Measurements from ENCODE around the gene GLYR1.

GLYR1 gene

DNA sequence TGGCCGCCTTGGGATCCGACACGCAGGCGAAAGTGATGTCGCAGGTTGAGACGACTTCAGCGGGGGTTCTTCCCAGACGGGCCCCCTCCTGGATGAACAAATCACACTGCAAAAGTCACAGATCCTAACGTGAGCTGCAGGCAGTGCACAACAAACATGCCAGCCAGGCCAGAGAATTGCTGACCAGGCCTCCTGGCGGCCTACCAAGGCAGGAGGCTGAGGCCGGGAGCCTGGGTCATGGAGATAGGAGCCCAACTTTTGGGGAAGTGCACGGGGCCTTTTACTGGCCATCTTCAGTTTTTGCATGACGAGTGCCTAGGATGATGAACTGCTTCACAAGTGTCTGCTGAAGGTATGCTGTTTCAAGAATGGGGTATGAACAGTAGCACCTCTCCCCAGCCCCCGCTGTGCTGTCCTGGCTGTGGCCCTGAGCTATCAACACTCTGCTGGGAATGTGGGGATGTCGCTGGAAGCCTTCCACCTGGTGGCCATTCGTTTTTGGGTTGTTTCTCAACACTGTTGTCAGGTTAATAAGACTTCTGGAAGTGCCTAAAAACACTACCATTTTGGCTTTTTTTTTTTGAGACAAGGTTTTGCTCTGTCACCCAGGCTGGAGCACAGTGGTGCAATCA lies 32.4 kb downstream of the GLYR1 start:
- H3K4me3 ChIP-seq (ENCODE audit: low read length), result no peak overlapping the region
- DNase-seq (ENCODE audit: low read depth, low spot score), result no peak

DNA sequence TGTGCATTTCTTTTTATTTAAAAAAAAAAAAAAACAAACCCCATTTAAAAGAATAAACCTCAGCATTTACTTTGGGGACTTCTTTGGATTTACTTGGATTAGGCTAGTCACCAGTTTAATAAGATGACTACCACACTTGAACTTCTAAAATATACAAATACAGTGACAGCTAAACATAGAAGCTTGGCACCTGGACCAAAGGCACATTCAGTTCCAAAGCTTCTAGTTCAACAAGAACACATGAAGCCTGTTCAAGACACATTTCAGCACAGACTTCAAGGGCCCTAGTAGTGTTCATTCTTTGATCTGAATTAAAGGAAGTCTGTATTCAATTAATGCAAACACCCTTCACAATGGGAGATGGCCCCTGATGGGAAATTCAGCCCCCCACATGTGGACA lies 33.0 kb downstream of the GLYR1 start:
- no peak for DNase-seq (ENCODE audit: low read depth, low spot score)
- no peak overlapping the region for H3K4me3 ChIP-seq (ENCODE audit: low read length)

DNA sequence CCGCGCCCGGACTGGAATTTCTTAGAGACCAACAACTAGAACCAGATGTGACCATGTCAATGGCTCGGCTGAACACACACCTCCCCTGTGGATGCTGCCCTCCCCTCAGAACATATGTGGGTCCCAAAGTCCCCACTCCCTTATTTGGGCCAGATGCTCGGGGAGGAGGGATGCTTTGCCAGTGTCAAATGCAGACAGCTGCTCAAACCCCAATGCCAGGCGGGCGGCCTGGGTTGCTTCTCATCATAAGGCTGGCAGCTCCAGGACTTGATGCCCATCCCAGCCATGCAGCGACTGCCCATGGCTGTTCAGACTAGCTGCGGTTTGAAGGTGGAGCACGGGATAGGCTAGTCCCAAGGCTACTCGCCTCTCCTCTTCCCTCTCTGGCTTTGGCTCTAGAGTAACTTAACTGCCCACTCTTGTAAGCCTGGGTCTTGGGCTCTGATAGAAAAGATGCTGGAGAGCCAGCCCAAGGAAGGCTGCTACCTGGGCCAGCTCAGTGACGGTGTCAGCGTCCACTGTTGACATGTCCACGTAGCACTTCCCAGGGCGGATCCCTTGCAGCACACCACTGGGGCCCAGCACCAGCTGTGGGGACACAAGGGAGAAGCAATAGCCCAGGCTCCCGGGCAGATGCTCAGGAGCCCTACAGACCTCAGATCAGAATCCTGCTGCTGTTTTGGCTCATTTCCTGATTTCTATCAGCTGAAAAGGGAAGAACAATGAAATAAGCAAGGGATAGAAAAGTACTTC lies 33.7 kb downstream of the GLYR1 start:
- no peak for DNase-seq (ENCODE audit: low read depth, low spot score)
- no peak overlapping the region for H3K4me3 ChIP-seq (ENCODE audit: low read length)

DNA sequence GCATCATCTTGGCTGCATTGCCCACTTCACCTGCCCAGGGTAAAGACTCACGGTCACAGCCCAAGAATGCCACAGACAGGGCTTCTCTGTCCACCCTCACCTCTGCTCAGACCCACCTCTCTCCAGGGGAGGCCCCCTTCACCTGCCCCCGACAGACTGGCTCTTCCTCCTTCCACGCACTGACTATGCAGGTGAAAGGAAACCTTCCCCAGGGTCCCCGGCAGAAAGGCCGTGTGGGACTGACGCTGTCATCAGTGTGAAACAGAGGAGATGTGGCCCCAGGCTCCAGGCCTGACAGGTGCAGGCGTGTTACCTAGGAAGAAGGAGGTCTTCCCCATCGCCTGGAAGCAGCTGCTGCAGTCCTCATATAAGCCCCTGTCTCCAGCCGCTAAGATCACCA lies 35.3 kb downstream of the GLYR1 start:
- no peak for DNase-seq (ENCODE audit: low read depth, low spot score)

DNA sequence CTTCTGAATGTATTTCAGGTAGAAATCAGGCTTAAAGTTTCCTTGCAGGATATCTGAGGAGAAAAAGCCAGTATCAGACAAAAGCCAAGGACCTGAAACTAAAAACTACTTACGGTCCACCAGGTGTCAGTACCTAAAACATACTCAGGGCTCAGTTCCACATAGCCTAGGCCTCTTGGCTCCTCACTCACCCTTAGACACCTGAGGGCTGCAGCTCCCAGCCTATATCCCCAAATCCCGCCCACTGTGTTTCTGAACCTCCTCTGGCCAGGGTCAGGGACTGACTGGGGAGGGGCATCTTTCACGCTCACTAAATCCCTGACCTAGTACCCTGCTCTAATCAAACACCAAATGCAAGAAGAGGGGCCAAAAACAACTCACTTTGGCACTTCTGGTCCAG lies 35.8 kb downstream of the GLYR1 start:
- DNase-seq (ENCODE audit: low read depth, low spot score), result no peak
- H3K4me3 ChIP-seq (ENCODE audit: low read length), result no peak overlapping the region

More for the DNA sequence above, 35.3 kb downstream of the GLYR1 start:
- H3K4me3 ChIP-seq (ENCODE audit: low read length), result no peak overlapping the region

DNA sequence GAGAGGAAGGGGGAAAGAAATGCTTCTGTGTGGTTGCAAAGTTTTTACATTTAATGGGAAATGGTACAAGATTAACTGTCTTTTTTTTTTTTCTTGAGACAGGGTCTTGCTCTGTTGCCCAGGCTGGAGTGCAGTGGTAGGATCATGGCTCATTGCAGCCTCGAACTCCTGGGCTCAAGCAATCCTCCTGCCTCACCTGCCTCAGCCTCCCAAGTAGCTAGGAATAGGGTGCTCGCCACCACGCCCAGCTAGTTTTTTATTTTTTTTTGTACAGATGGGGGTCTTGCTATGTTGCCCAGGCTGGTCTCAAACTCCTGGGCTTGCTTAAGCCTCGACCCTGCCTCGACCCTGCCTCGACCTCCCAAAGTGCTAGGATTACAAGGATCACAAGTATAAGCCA lies 40.8 kb downstream of the GLYR1 start:
- no peak overlapping the region for H3K4me3 ChIP-seq (ENCODE audit: low read length)
- no peak for DNase-seq (ENCODE audit: low read depth, low spot score)

DNA sequence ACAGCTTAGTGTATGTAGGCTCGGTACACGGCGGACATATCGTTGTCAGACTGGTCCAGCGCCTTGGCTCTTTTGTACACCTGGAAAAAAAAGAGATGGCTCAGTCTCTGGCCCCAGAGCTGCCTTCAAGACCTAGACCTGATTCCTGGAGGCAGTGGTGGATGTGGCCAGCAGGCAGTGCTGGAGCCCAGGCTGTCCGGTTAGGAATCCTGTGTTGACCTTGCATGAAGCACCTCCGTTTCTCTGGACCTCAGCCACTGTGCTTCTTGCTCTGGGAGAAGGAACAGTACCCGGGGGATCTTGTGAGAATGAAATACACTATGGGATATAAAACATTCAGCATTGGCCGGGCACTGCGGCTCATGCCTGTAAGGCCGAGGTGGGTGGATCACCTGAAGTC lies 41.9 kb downstream of the GLYR1 start:
- H3K4me3 ChIP-seq (ENCODE audit: low read length), result no peak overlapping the region
- no peak for DNase-seq (ENCODE audit: low read depth, low spot score)

DNA sequence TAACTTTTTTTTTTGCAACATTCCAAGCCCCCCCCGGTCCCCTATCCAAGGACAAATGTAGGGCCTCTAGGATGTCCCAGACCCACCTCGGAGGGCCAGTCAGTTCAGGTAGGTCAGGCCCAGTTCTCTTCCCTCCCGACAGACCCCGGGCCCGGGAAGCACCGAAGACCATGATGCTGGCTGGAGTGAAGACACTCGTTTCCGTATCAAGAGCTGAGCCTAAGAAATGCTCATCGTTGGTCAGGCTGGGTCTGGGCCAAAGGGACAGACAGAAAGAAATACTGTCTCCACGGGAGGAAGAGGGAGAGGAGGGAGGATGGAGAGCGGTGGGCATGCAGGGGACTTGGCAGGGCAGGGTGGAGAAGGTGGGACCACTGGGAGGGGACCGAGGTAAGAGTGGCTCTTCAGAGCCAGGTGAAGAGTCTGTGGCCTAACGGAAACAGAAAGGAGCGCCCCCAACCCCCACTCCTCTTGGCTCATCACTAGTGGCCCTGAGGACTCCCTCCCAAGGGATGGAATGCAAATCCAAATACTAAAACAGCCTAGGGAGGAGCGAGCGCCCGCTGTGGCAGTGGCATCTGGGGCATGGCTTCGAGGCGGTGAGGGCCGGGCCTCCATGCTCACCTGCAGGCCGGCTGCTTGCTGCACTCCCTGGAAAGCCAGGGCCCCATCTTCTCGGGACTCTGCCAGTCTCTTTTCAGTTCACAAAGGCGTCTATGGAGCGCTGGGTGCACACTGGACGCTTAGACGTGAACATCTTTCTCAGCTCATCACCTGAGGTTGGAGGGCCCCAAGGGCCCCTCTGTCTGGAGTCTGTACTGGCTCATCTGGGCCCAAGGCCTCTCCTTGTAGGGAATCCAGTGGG lies 43.0 kb downstream of the GLYR1 start:
- no peak overlapping the region for H3K4me3 ChIP-seq (ENCODE audit: low read length)
- DNase-seq (ENCODE audit: low read depth, low spot score), result no peak

DNA sequence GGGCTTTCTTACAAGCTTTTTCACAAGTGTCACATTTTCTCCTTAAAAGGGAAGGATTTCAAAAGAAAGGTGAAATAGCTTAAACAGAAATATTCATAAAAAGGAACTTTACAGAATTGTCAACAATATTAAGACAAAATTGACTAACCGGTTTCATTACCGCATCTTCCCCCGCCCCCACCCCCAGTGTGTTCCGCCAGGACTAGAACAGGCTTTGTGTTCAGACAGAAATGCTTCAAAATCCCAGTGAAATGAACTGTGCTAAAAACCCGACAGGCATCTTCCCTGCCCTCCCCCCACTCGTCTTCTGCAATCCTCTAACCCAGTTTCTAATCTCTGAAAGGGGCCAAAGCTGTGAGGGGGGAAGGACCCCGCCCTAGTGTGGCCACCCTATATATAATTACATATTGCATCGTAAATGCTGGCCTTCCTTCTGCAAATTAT lies 43.7 kb downstream of the GLYR1 start:
- DNase-seq (ENCODE audit: low read depth, low spot score), result no peak
- peak overlapping the region; percentile 60; the same call in 1 of the 2 replicates for H3K4me3 ChIP-seq (ENCODE audit: low read length)

DNA sequence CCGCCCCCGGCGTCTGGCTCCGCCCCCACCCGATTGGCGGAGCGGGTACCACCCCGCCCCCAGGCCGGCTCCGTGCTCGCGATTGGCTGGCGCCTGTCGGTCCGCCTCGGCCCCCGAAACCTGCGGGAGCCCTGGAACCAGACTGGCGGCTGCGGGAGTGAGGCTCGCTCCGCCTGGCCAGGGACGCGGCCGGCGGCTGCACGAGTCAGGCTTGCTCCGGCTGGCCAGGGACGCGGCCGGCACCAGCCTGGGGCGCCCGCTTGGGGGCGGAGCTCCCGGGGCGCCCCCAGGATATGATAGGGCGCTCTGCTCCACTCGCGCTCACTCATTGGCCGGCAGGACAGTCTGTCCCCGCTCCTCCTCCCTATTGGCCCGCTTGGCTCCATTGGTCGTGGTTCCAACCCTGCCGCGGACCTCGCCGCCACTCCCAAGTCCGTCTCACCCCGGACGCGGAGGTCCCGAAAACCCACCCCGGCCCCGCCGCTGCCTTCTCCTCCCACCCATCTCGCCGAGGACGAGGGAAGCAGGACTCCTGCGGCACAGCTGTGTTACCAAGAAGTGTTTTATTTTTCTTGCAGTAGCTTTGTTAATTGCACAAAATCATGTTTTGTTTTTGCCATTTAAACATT lies 44.3 kb downstream of the GLYR1 start:
- H3K4me3 ChIP-seq (ENCODE audit: low read length), result peak overlapping the region; percentile 60
- peak; percentile 77 for DNase-seq (ENCODE audit: low read depth, low spot score)

DNA sequence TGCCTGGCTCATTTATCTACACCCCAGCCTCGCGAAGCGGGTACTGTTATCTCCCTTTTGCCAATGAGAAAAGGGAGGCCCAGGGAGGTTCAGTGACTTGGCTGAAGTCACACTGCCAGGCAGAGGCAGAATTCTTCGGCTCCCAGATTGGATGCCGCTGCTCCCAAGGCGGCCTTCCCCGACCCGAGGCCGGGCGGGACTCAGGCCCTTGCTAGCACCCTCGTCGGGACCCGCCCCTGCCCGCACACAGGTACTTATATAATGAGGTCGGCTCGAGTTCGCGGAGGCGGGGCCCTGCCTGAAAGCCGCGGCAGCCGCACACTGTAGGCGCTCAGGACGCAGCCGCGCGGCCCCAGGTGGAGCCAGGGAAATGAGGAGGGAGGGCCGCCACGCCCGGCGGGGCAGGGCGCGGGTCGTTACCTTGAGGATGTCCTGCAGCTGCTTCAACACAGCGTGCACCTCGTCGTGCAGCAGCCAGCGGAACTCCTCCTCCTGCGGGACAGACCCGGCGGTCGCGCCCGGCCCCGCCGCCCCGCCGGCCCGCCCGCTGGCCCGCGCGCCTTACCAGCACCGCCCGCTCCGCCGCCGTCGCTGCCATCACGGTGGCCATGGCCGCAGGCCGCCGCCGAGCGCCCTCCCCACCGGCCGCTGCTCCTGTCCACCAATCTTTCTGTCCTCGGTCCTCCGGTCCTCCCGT lies 45.0 kb downstream of the GLYR1 start, which contains the start of gene ROGDI:
Gene ROGDI, minus strand, starts transcription at position 672 of the 697 bp plus-strand sequence. Its CDS starts 62 bp downstream, at position 610.
- DNase-seq (ENCODE audit: low read depth, low spot score), result peak; percentile 39
- peak within 1 kb of the TSS; percentile 60 for H3K4me3 ChIP-seq (ENCODE audit: low read length)

DNA sequence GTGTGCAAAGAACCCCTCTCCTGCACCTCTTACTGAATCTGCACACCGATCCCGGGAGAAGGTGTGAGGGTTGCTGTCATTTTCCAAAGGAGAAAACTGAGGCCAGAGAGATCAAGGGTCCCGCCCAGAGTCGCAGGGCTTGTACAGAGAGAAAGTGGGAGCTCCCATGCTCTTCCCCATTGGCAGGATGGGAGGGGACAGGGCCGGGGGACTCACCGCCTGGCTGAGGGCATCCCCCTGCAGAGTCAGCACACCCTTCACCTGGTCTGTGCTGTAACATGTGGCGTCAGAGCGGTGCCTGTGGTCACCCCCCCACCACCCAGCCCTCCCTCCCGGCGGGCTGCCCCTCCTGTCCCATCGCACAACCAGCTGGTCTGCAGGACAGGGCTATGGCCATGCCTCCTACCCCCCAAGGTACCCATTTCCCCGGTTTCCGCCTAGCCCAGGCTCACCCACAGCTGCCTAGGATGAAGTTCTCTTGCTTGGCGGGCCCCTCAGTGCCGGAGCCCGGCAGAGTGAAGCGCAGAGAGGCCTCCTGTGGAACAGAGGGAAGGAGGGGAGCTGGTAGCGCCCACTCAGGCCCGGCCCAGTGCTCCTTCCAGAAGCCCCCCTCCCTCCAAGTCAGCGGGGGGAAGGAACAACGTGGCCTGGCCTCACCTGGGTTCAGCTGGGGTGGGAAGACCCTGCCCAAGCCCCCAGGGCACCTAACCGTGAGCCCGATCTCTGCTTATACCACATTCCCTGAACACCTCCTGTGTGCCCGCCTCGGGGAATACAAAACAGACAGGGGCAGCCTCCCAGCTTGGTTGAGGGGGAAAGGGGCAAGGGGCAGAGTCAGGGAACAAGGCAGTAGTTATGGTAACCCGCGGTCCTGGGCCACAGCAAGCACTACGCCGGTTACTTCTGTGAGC lies 45.8 kb downstream of the GLYR1 start:
- no peak for DNase-seq (ENCODE audit: low read depth, low spot score)
- peak overlapping the region; percentile 60 for H3K4me3 ChIP-seq (ENCODE audit: low read length)

DNA sequence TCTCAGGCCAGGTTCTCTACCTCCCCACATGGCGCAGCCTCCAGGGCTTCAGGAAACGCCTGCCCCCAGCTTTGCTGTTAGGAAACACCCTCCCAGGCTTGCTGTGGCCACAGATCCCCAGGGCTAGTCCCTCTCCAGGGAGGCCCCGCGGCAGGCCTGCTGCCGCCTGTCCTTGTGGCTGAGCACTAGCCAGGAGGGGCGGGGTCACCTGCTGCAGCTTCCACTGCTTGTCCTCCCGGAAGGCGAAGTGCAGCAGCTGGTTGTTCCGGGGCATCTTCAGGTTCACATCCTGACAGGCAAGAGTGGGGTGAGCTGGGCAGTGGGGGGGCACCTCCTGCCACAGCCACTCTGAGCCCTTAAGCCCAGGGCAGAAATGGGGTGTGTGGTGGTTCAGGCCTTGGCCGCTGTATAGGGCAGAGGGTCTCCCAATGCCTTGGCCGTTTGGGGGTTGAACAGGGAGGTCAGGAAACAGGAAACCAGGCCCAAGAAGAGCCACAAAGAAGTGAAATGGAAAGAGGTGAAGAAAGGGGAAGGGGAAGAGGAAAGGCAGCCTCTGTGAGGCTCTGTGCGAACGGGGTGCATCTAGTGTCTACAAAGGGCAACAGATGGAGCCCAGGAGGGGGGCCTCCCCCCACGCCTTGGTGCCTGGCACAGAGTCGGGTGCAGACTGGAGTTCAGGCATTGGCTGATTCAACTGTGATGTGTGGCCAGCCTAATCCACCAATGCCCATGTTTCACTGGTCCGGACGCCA lies 46.6 kb downstream of the GLYR1 start:
- DNase-seq (ENCODE audit: low read depth, low spot score), result no peak
- no peak overlapping the region for H3K4me3 ChIP-seq (ENCODE audit: low read length)

DNA sequence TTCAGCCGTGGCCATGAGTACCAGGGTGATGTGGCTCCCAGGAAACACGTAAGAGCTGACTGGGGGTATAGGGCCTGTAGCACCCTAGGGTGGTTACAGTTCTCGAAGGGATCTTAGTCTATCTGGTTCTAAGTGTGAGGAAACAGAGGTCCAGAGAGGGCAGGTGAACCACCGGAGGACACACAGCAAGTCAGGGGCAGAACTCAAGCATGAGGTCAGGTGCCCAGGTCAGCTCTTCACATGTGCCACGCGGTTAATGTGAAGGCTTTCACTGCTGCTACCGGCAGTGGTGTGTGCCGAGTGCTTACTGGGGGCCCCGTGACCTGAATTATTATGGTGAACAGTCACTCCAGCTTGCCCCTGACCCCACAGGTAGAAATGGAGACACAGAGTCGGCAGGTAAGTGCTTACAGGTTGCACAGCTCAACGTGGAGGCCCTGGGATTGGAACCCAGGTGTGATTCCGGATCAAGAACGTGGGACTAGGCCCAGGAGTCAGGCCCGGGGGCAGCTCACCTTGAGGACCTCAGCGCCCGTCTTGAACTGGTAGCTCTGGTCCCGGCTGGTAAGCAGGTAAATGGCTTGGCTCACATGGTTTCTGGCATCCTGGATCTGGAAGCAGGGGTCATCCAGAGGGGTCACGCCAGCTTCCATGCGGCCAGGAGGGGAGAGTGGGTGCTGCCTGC lies 47.8 kb downstream of the GLYR1 start:
- H3K4me3 ChIP-seq (ENCODE audit: low read length), result no peak overlapping the region
- DNase-seq (ENCODE audit: low read depth, low spot score), result no peak

DNA sequence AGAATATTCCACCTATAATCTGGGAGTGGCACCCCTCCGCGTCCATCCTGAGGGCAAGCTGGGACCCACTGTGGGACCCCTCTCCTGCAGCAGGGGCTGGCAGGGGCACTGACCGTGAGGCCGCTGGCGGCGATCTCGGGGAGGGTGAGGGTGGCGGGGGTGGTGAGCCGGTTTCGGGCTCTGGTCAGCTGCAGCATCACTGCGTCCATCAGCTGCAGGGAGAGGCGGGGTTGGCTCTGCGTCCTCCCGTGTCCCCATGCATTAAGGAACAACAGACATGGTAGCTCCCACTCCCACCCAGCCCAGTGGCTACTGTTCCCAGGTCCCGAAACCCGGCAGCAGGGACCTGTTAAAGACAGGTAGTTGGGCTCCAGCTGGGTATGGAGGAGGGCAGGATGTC lies 48.6 kb downstream of the GLYR1 start:
- no peak for DNase-seq (ENCODE audit: low read depth, low spot score)
- no peak overlapping the region for H3K4me3 ChIP-seq (ENCODE audit: low read length)

DNA sequence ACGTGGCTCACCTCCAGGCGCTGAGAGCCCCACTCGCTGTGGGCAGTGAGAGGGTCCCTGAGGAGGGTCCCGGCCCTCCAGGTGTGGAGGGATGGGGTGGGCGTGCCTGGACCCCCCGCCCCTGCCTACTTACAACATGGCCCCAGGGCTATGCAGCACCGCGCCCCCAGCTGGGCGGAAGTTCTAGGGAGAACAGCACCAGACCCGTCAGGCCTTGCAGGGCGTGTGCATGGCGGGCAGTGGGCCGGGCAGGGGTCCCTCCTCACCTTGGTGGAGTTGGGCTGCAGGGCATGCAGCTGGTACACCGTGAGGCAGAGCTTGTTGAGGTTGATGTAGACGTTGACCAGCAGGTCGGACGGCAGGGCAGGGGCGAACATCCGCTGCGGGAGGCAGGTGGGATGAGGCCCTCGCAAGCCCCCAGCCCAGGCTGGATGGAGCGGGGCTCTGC lies 49.3 kb downstream of the GLYR1 start:
- H3K4me3 ChIP-seq (ENCODE audit: low read length), result no peak overlapping the region
- no peak for DNase-seq (ENCODE audit: low read depth, low spot score)

Data from Jurkat, Clone E6-1 (cell line).